Activated T-cell treated with anti-CD3 and anti-CD28 coated beads for 24 hours (primary cell): ENCODE measurements around the gene RHCG.

Source experiments
- DNase-seq: peaks from one replicate; pipeline ENCODE4 v3.0.0-alpha.2; 2020; ENCODE audit warnings: low read depth

Gene RHCG

DNA sequence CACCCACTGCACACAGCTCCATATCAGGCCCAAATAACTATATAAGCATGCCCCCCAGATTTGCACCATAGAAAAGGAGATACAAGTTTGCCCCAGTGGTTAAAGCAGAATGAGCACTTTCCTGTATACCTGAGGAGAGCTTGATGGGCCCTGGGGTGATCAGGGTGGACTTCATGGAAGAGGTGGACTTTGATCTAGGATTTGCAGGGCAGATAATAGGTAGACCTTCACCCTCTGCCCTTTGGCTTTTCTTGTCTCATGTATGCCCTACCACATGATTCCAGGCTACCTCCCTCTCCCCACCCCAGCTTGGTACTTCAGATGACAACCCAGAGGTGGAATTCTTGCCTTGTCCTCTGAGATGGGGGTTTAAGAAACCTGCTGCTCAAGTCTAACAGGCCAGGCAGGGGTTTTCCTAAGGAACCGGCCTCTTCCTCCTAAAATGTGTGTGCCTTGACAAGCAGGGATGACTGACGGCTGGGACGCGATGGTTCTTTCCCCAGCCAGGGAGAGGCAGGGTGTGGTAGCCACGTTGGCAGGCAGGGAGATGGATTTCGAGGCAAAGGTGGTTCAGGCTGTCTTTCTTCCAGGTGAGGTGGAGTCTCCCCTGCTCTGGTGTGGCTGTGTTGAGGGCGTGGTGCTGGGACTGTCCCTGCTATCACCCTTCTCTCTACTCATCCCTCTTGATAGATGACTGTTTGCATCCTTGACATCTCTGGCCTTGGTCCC is 6.6 kb upstream of the RHCG start:
- no peak for DNase-seq

DNA sequence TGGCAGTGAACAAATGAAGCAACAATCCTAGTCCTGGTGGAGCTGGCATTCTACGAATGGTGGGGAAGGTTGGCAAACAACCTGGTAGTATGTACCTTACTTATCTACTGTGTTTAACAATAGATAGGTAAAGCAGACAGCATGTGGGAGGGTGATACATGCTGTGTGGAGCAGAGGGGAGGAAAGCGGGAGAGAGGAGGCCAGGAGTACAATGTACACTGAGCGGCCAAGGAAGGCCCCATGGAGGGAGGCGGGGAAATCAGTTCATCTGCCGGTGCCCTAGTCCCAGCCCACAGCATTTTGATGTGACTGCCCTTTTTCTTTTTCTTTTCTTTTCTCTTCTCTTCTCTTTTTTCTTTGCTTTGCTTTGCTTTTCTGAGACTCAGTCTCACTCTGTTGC is 5.3 kb upstream of the RHCG start:
- no peak for DNase-seq

DNA sequence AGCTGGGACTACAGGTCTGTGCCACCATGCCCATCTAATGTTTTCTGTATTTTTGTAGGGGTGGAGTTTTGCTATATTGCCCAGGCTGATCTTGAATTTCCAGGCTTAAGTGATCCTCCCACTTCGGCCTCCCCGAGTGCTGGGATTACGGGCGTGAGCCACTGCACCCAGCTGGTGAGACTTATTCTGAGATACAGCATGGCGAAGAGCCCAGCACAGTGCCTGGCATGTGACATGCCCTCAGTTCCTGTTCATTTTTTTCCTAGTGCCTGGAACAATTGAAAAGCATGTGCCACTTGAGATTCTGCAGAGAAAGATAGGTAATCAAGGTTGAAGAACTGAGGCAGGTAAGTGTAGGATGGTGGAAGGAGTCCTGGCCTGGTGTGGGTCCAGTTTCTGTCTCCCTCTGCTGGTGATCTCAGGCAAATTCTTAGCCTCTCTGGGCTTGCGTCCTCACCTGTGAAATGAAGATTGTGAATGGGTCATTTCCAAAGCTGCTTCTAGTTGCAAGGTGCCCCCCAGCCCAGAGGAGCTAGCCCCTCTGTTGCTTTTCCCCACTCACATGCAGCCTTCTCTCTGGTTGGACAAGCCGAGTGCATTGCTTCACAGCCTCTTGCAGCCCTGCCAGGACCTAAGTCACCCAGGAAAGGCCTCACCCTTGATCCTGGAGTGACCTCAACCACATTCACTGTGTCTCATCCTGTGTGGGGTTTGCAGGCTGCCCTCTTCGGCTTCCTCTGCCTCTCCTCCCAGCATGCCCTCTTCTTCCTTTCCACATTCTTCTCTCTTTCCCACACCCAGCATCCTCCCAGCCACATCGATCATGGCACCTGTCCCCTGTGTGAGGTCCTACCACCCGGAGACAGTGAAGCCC is 4.3 kb upstream of the RHCG start:
- DNase-seq = no peak

DNA sequence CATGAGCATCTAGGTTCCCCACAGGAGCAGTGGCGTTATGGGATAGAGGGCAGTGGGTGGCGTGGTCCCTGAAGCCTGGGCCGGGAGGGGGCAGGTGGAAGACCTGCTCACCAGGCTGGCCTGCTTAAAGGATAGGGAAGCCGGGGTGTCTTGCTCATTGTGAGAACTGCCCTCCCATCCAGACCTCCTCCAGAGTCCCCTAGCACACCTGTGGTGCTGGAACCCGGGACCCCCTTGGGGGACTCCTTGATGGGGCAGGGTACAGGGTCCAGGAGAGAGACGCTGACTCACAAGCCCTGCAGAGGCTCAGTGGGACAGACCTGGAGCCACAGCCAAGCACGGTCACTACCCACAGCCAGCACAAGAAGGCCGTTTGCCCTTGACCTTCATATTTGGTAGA is 2.8 kb upstream of the RHCG start:
- DNase-seq = no peak

DNA sequence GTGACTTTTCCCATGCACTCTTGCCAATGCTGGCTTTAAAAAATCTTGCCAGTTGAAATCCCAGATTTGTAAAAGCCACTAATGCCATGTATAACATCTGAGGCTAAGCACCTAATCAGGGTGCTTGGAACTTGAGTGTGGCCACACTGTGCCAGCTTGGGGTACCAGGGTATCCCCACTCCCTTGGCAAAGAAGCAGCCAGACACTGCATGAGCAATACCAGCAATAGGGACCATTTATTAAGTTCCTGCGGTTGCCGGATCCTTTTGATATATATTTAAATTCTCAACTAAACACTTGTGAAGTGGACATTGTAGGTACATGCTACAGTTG is 2.2 kb upstream of the RHCG start:
- no peak for DNase-seq

DNA sequence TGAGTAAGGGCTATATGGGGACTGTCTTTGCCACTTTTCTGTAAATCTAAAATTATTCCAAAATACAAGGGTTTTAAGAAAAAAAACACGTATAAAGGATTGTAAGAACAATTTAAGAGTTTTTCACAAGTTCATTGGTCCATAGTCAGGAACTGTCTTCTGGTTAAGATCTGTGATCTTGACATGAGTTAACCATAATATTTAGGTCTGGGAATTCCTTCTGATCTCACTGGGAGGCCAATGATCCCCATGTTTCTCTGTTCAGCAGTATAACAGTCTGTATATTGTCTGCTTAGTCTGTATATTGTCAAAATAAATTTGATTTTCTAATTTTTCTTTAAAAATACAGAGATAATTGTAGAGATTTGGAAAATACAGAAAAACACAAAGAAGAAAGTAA is 848 bp upstream of the RHCG start:
- DNase-seq = no peak

DNA sequence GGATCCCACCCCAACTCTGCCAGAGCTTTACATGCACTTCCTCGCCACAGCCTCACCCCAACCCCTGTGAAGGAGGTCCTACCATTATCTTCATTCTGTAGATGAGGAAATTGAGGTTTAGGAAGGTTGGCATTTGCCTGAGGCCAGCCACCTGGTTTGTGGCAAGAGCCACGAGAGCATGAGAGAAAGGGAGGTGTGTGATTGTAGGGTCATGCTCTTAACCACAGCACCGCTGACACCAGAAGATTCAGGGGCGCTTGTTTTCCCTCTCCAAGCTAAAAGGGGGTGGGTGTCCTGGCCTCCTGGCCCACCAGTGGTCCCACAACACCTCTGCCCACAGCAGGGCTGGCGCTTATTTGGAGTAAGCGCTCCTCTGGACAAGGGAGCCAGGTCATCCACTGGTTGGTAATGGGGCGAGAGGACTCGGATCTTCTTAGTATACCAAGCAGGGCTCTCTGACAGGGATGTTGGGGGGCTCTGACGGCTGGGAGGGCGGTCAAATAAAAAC is 691 bp downstream of the RHCG start:
- no peak for DNase-seq

DNA sequence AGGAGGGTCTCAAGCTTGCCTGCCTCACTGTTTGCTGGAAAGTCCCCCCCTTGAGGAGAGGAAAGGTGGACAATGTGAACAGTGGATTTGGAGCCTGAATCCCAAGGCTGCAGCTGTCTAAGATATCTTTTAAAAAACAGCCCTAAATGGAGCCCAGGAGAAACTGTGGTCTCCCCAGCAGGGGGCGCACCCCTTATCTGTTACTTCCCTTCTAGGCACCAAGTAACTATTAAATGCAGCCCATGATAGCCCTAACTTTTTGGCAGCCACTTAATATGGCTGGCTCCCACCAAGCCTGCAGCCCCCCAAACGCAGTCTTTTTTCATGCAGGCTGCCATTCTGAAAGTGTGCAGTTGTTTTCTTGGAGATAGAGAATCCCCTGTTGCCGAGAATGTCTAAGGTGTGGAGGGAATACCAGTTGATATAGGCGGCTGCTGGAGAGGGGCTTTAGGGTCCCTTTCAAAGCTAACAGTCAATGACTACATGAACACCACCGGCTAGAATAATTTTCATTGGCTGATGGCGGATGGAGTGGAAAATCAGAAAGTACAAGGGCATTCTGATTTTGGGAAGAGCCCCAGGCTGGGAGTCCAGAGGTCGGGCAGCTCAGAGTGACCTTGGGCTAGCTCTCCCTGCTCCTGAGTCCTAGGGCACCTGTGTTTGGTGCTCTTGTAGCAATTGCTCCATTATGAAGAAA is 1.3 kb downstream of the RHCG start:
- DNase-seq = no peak

DNA sequence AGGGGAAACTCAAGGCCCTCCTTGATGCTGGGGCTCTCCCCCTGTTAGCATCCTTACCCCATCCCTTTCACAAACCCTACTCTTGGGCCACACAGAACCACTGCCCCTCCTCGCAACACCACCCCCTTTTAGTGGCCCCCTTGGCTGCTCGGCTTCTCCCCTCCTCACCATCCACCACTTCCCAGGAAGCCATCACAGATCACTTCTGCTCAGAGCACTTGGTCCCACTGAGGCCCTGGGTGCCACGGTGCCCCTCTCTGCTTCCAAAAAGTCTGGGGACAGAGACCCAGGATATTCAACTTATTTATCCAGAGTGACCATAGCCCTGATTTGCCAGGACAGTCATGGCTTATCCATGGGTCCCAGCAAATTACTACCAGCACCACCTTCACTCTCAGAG is 2.4 kb downstream of the RHCG start:
- no peak for DNase-seq

DNA sequence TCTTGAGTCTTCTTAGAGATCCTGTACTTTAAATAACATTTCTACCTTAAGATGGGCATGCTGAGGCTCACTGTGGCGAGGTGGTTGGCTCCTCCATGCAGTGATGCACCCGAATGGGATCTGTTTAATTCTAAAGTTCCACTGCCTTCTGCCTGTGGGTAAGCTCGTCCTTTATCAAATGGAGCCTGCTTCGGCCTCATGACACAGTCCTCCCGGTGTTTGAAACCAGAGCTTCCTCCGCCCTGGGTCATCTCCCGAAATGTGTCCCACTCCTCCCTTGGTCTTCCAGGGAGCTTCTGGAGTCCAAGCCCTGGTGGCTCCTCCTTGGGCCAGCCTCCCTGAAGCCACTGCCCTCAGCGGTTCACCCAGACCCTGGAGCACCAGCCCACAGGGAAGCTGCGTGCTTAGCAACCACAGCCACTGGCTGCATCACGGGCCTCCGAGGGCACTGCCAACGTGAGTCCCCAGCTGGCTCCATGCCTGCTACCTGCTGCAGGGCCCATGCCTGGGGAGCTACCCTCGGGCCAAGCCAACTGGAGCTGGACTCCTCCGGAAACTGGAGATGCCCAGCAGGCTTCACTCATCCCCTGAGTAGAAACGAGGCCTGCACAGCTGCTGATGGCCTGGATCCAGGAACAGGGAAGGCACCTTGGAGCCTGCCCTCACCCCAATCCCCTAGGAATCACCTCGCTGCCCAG is 3.3 kb downstream of the RHCG start:
- no peak for DNase-seq

DNA sequence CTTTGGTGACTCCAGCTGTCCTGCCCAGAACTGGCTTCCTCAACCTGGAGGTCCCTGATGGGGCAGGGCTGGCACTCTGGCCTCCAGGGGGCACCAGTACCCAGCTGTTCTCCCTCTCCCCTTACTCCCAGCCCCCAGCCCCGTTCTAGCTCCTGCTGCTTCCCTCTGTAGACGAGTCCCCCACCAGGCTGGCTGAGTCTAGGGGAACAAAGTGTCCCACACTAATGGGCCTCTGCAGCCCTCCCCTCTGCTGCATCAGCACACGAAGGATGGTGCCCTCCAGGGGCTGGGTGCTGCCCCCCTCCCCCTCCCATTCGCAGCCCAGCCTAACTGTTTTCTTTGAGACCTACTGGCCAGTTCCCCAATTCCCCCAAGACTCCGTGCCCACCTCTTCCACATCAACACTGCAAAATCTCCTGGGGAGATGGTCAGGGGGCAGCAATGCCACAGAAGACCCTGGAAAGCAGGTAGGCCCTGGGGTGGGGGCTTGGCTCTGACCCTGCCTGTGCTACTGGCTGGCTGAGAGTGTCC is 4.2 kb downstream of the RHCG start:
- no peak for DNase-seq

DNA sequence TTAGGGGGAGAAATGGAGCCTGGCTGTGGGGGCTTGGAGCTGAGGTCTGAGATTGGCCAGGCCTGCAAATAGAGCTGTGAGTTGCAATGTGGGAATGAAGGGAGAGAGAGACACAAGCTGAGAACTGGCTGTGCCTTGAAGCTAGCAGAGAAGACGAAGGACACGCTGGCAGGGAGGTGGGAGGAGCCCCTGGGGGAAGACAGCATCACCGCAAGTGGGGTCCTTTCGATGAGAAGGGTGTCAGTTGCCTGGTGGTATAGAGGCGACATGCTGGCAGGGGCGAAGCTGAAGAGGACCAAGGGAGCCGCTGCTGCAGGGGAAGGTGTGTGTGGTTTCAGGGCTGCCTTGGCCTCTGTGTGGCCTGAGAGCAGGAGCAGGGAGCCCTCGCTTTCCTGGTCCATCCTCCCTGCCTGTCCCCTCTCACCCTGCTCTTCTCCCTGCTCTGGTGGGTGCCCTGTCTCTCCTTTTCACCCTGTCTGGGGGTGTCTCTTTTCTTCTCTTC is 5.5 kb downstream of the RHCG start:
- no peak for DNase-seq

DNA sequence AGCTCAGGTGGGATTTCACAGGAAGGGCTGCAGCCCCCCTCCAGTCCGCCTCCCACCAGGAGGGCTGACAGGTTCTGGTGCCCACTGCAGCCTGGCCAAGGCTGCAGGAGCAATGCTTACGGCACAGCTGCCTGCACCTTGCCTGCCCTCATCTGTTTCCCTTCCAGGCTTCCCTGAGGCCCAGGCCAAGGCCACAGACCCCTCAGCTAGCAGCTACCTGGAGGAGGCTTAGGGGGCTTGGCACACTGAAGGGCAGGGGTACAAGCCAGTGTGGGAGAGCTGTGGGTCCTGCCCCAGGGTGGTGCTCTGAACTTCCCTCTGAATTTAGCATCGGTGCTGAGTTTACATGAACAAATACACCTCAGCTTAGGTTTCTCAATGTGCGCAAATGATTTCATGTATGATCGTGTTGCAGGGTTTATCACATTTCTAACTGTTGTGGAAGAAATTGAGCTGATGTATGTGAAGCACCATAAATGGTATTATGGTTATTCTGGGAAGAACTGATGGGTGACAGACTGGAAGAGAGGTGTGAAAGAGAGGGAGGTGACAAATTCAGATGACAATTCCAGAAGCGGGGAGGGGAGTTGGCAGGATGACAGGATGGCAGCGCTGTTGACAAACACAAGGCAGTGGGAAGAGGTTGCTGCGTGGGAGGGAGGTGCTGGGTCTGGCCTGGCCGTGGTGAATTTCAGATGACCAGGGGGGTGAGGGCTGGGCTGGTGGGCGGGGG is 6.1 kb downstream of the RHCG start:
- no peak for DNase-seq

DNA sequence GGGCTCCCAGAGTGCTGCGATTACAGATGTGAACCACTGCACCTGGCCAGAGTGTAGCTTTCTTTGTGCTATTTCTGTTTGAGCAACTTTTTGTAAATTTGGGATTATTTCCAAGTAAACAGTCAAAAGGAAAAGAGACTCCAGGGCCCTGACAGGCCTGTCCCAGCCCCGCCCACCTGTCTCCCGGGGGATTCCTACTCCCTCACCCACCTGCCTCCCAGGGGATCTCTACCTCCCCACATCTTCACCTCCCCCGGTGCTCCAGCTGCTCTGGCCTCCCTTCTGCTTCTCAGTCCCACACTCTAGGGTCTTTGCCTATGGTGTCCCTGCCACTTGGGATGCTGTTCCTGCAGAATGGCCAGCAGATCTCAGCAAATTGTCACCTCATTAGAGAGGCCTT is 7.0 kb downstream of the RHCG start:
- DNase-seq = no peak

DNA sequence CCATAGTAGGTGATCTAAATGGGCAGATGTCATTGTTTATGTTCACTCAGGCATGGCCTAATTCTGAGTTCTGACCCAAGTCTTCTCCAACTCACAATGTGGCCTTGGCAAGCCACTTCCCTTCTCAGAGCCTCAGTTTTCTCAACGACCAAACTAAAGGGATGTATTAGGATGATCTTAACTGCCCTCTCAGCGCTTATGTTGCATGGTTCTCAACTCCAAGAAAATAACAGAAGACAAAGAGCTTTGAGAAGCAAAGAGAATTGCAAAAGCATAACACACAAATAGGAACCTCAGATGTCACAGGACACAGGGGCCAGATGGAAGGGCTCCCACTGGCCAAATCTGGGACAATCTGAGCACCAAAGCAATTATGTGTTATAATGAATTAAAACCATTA is 8.6 kb downstream of the RHCG start:
- no peak for DNase-seq

DNA sequence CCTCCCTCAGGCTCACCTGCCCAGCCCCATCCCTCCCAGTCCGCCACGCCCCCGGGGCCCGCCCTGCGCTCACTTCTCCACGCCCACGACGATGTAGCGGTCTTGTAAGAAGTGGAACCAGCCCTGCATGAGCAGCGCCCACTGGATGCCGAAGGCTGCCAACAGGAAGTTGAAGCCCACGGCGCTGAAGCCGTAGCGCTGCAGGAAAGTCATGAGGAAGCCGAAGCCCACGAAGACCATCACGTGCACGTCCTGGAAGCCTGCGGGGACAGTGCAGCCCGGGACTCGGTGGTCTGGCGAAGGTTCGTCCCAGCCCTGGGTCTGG is 9.7 kb downstream of the RHCG start:
- DNase-seq = peak; percentile 24

DNA sequence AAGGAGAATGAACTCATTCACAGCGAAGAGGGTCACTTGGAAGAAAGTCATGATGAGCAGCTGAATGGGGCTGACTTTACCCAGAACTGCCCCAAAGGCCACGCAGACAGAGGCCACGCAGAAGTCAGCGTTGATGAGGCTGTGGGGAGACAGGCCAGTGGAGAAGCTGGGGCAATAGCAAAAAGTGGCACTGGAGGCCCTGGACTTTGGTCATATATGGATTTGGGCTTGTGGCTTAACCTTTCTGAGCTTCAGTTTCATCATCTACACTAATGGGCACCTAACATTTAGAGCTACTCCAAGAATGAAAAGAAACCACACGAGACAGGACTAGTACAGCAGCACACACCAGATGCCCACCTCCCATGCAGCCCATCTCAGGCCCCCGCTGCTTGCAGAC is 13.3 kb downstream of the RHCG start:
- DNase-seq = no peak

DNA sequence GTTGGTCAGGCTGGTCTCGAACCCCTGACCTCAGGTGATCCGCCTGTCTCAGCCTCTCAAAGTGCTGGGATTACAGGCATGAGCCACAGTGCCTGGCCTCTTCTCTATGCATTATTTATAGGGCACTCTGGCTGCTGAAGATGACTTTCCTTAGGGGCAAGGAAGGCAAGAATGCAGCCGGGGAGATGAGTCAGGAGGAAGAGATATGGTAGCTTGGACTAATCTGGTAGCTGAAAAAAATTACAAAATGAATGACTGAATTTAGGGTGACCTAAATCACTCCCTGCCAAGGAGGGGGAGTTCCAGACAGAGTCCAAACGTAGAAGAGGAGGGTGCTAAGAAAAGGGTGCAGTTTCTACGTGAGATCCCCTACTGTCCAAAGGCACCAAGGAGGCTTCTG is 14.2 kb downstream of the RHCG start:
- no peak for DNase-seq

DNA sequence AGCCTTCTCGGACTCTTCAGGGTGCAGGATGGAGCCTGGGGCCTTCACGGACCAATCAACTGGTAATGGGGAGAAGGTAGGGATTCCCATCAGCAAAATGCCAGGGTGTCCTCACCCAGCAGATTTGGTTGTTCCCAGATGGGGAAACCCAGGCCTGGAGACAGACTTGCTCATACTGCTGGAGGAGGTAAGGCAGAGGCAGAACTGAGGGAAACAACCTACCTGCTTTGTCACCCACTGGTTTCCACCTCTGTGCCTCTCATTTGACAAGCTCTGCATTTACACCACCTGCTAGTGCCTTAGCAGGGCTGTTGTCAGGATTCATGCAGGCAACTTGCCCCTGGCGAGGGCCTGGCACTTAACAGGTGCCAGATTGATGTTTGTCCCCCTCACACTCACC is 15.9 kb downstream of the RHCG start:
- DNase-seq = no peak

DNA sequence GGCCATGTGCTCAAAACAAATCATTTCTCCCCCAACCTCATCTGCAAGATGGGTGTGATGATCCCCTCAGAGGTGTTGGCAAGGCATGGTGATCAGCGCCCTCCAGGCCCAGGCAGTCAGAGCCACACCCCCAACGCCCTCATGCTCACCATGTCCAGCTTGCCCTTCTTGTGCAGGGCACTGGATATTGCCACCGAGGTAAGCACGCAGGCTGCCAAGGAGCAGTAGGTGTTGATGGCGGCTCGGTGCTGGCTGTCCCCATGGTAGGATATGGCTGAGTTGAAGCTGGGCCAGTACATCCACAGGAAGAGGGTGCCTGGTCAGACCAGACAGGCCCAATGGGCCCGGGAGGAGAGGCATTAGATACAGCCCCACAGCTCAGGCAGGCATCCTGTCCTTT is 17.2 kb downstream of the RHCG start:
- DNase-seq = no peak
